Neural progenitor cell (in vitro differentiated cells): Measurements from ENCODE around the gene CPT1B.

Experiments
- CTCF ChIP-seq: fragments of 200-600 bp; sonication (generic); IDR thresholded peaks from 2 replicates; pipeline ENCODE4 v1.5.1; 2017; ENCODE audit warnings: antibody characterized with exemption, mild to moderate bottlenecking
- EZH2 ChIP-seq: fragments of 200-600 bp; sonication (generic); IDR thresholded peaks from 2 replicates; pipeline ENCODE4 v1.6.1; 2017; ENCODE audit warnings: antibody characterized with exemption, mild to moderate bottlenecking, moderate library complexity
- EZH2phosphoT487 ChIP-seq: fragments of 200-600 bp; sonication (generic); IDR thresholded peaks from 2 replicates; pipeline ENCODE4 v1.6.1; 2017; ENCODE audit warnings: antibody characterized with exemption

GRCh38 chr22:50599816-50600455 lies 21.7 kb upstream of the CPT1B start:
- no peak for TF ChIP-seq CTCF
- no peak for TF ChIP-seq EZH2
- no peak for TF ChIP-seq EZH2phosphoT487
